GM21381 (cell line): ENCODE measurements around the gene RSPO4.

Experiments used
- ATAC-seq: cut with Tn5 transposase; IDR thresholded peaks from one replicate; pipeline ENCODE4 v1.9.1; 2021; ENCODE audit warnings: mild to moderate bottlenecking, moderate library complexity; ENCODE audit not compliant: unreplicated experiment

RSPO4 gene

GRCh38 chr20:944774-945410, 57.2 kb downstream of the RSPO4 start:
- no peak for ATAC-seq

GRCh38 chr20:944148-944547, 58.0 kb downstream of the RSPO4 start:
- ATAC-seq, result no peak

- ATAC-seq, result no peak
Measured at GRCh38 chr20:942611-943010, 59.5 kb downstream of the RSPO4 start.

GRCh38 chr20:940926-941325, 61.2 kb downstream of the RSPO4 start:
- no peak for ATAC-seq

- ATAC-seq, result no peak
Measured at GRCh38 chr20:939606-940005, 62.5 kb downstream of the RSPO4 start.

GRCh38 chr20:934186-934840, 67.8 kb downstream of the RSPO4 start:
- no peak for ATAC-seq

GRCh38 chr20:933029-933428, 69.1 kb downstream of the RSPO4 start:
- no peak for ATAC-seq

GRCh38 chr20:931401-931800, 70.7 kb downstream of the RSPO4 start:
- ATAC-seq, result no peak

GRCh38 chr20:926670-927069, 75.4 kb downstream of the RSPO4 start:
- no peak for ATAC-seq

- ATAC-seq, result no peak
Measured at GRCh38 chr20:925516-925915, 76.6 kb downstream of the RSPO4 start.

- ATAC-seq, result no peak
Measured at GRCh38 chr20:924639-925038, 77.5 kb downstream of the RSPO4 start.

- no peak for ATAC-seq
Measured at GRCh38 chr20:922781-923180, 79.3 kb downstream of the RSPO4 start.

- no peak for ATAC-seq
Measured at GRCh38 chr20:921068-921467, 81.0 kb downstream of the RSPO4 start.

- no peak for ATAC-seq
Measured at GRCh38 chr20:920311-920710, 81.8 kb downstream of the RSPO4 start.

- no peak for ATAC-seq
Measured at GRCh38 chr20:919491-919916, 82.6 kb downstream of the RSPO4 start.

- no peak for ATAC-seq
Measured at GRCh38 chr20:917416-917815, 84.7 kb downstream of the RSPO4 start.

- no peak for ATAC-seq
Measured at GRCh38 chr20:916825-917224, 85.3 kb downstream of the RSPO4 start.

- no peak for ATAC-seq
Measured at GRCh38 chr20:916125-916799, 85.8 kb downstream of the RSPO4 start, which contains the start of gene ANGPT4. Gene ANGPT4 (minus strand): TSS chr20:916334. CDS start chr20:916214, 120 bp downstream.

GRCh38 chr20:914727-915498, 87.2 kb downstream of the RSPO4 start:
- no peak for ATAC-seq

GRCh38 chr20:913306-913849, 88.7 kb downstream of the RSPO4 start:
- ATAC-seq, result no peak
